ENCODE results near the gene MRPS27.
"Not testable (repeated sequence)": the region's sequence is repeated elsewhere in the genome, so short reads cannot be mapped to it uniquely, and the experiment has no call there.

DNA sequence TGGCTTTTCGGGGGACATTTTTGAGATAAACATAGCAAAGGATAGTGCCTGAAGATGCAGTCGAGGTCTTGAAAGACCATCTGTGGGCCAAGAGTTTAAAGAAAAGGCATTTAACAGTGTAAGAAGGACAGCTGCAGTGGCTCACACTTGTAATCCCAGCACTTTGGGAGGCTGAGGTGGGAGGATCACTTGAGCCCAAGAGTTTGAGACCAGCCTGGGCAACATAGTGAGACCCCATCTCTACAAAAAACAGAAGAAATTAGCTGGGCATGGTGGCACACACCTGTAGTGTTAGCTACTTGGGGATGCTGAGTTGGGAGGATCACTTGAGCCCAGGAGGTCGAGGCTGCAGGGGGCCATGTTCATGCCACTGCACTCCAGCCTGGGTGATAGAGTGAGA lies 148.9 kb downstream of the MRPS27 start:
- TF ChIP-seq, protein P1, sequence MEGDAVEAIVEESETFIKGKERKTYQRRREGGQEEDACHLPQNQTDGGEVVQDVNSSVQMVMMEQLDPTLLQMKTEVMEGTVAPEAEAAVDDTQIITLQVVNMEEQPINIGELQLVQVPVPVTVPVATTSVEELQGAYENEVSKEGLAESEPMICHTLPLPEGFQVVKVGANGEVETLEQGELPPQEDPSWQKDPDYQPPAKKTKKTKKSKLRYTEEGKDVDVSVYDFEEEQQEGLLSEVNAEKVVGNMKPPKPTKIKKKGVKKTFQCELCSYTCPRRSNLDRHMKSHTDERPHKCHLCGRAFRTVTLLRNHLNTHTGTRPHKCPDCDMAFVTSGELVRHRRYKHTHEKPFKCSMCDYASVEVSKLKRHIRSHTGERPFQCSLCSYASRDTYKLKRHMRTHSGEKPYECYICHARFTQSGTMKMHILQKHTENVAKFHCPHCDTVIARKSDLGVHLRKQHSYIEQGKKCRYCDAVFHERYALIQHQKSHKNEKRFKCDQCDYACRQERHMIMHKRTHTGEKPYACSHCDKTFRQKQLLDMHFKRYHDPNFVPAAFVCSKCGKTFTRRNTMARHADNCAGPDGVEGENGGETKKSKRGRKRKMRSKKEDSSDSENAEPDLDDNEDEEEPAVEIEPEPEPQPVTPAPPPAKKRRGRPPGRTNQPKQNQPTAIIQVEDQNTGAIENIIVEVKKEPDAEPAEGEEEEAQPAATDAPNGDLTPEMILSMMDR (IDR thresholded peaks at IDR 0.05), result not testable (repeated sequence)
- TF ChIP-seq POLR2A (IDR thresholded peaks at IDR 0.05), result not testable (repeated sequence)
